HUDEP-2 (cell line): Measurements from ENCODE around the gene MAP1B.

Experiments
- DNase-seq, 76 experiments: peaks; one replicate each; lab custom pipeline; 2025; ENCODE audit not compliant: unreplicated experiment in 76 of 76; lab: John Stamatoyannopoulos, UW

Gene MAP1B

DNA sequence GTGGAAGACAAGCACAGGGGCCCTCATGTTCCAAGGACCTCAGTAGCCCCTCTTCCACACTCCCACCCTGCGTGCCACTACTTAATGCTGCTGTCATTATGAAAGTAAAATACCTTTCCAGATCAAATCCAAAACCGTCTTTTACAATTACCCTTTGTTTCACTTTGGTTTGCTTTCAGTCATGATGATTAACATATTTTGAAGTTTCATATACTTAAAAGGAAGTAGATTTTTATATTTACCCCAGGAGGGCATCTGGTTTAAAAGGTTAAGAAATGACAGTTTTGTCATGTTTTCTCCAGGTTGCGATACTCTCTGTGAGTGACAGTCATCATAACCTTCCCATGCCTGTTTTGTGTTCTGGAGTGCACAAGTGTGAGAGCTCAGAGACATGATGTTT, 13.5 kb upstream of the MAP1B start:
- no peak for DNase-seq

- no peak for DNase-seq
Observed at GRCh38 chr5:72096602-72097188, 10.6 kb upstream of the MAP1B start.

DNA sequence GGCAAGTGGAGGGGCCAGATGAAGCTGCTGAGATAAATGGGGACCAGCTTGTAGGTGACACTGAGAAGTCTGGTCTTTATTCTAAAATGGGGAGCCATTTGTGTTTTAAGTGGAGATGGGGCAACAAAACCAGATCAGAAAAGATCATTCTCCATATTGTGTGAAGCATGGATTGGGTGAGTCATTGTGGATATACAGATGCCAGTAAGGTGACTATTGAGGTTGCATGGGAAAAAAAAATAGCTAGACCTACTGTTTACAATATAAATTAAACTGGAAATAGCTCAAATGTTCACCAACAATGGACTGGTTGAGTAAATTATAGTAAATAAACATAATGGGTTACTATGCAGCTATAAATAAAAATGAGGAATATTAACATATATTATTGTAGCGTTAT, 5.4 kb upstream of the MAP1B start:
- DNase-seq, result no peak

DNA sequence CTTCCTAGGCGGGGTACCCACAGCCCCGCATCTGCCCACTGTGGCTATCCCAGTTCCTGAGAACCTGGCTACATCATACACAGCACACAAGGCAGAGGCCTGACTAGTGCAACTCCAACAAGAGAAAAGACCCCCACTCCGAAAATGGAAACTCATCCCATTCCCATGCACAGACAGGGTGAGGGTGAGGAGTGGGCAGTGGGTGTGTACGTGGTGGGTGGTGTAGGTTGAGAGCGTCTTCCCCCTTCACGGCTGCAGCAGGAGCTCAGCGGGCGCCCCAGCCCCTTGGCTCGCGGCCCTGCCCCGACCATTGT, 501 bp upstream of the MAP1B start:
- DNase-seq, result no peak

GRCh38 chr5:72107901-72108201, 576 bp downstream of the MAP1B start:
- no peak for DNase-seq

DNA sequence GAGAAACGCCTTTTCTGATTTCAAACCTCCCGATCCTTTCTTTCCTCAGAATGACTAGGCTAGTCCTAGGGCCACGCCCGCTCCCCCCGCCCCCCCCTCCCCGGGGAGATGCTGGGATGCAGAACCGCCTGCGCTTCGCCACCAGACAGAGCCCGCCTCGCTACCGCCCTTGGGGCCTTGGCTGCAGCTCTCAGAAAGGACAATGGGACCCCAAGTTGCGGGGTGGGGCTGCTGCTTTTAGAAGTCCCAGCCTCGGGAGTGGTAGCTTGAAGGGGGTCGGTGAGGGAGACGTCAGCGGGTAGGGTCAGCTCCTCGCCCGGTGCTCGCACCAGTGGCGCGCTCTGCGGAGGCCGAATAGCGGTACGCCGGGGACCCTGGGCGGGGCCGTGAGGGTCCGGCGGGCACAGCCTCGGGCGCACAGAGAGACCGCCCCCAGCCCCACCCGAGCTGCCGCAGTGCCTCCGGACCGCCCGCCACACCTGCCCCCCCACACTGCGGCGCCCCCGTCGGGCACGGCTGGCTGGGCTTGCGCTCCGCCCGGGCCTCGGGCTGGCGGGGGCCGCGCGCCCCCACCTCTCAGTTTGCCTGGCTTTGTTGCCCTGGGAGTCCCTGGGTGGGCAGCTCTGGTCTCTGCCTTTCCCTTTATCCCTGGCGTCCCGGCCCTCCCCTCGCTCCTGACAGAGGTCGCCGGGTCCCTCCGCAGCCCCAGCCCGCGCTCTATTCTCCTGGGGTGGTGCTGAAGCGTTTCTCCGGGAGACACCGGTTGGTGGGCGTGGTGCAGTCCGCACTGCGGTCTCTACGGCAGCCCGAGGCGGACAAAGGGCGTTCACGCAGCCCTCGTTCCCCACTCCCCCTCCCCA, 1.2 kb downstream of the MAP1B start:
- peak in 16 of 76 experiments; percentile 0 to 30 (median 10) for DNase-seq

DNA sequence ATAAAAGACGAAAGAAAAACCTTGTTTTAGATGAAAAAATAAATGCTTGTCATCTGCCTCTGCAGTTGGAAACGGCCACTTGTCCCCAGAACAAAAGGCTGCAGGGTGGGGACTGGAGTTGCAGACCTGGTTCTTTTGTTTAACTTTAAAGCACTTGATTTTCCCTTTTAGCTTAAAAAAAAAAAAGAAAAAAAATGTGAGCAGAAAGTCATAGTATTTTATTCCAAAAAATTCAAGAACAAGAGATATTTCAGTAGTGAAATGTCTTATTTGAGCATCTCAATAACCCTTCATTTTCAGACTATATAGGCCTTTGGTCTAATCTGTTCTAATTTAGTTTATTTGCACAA, 1.8 kb downstream of the MAP1B start:
- DNase-seq, result no peak

DNA sequence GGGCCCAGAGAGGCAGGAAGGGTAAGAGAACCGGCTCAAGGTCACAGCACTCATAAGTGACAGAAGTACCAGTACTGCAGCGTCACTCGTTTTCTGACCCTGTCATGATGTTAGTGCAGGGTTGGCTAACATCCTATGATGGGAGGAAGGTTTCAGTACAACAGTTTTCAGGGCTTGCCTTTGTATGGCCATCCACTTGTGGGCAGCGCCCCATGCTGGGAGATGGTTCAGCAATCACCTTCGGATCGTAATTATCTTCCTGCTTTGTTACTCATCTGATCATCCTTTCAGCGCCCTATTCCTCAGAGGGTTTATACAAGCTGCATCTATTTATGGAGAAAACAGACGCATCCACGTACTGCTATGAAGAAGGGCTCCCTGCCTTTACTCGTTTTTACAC, 2.4 kb downstream of the MAP1B start:
- DNase-seq, result no peak

DNA sequence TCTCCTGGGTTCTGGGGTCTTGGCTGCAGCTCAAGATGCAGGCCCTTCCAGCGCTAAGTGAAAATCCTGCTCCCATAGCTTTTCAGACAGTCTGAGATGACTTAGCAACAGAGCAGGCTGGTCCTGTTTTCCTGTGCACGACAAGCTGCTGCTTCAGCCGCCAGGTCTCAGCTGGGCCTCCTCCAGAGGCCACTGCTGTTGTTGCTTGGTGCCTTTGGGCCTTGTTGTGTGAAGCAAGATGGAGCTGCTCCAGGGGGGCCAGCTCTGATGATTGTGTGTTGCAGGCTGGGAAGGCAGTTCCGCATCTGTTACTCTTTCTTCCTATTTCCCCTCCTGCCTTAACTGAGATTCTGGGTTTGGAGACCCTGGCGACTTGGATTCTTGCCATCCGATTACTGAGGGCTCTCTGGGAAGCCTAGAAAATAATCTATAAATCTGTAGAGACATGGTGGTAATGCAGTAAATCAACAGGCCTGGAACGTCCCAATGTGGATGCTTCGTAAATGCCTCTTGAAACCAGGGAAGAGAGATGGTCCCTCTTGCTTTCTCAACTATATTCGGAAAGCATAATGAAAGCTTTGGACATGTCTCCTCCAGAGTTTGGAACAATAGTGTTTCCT, 3.2 kb downstream of the MAP1B start:
- no peak for DNase-seq

GRCh38 chr5:72112389-72112788, 5.1 kb downstream of the MAP1B start:
- DNase-seq, result no peak

DNA sequence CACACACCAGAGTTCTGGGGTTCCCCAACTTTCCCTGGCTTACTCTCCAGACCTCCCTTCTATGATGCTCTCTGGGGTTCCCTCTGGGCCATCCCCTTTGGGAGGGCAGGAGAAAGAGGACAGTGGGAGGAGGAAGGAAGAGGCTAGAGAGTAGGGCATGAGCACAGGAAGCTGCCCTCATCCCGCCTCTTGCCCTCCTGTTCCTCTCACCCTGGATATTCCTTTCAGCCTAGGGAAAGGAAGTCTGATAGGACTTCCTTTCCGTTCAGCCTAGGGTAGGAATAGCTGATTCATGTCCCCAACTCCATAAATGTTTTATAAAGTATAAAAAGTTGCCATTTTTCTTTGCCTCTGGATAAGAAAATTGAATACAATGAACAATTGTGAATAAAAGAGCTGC, 7.4 kb downstream of the MAP1B start:
- no peak for DNase-seq

DNA sequence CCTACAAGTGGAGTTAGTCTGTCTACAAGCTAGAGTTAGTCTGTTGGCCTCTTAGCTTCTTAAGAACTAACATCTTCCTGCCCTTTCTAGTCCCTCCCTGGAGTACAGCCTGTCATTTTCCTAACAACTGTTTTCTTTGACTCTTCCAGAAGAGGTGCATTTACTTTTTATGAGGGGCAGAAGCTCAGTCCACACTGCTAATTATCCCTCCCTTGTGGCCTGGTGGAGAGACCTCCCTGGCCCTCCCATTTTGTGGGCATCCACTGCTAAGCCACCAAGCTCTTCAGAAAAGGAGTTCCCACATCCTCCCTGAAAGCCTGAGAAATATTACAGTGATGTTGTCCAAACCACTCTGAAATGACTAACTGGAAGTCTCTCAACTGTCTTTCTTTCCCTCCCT, 8.0 kb downstream of the MAP1B start:
- DNase-seq, result no peak

GRCh38 chr5:72117307-72117706, 10.0 kb downstream of the MAP1B start:
- no peak for DNase-seq

DNA sequence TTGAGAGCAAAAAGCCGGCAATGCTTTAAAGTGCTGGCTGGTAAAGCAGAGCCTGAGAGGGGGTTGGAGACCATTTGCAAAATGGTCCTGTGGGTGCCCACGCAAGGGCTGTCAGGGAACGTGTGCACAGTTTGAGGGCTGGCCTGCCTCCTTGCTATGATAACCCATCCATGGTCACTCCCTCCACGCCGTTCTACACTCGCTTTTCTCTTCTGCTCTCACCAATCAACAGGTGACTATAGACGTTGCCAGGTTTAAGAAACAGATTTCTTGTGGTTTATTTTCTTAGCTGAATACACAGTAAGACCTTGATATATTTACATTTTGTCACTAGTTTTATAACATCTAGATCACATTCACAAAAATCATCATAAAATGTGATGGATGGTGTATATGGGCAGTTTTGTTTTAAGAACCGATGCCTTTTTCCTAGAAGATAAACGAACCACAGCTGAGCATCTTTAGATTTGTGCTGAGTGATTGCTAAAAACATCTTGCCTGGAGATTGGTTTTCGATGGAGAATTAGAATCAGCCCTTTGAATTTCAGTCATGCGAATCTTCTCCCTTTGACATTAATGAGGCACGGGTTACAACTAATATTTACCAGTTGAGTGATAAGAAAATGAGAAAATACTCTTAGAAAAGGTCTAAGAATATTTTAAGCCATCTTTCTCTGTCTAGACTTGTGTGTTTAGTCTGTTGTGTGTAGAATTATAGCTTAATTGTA, 13.9 kb downstream of the MAP1B start:
- no peak for DNase-seq

DNA sequence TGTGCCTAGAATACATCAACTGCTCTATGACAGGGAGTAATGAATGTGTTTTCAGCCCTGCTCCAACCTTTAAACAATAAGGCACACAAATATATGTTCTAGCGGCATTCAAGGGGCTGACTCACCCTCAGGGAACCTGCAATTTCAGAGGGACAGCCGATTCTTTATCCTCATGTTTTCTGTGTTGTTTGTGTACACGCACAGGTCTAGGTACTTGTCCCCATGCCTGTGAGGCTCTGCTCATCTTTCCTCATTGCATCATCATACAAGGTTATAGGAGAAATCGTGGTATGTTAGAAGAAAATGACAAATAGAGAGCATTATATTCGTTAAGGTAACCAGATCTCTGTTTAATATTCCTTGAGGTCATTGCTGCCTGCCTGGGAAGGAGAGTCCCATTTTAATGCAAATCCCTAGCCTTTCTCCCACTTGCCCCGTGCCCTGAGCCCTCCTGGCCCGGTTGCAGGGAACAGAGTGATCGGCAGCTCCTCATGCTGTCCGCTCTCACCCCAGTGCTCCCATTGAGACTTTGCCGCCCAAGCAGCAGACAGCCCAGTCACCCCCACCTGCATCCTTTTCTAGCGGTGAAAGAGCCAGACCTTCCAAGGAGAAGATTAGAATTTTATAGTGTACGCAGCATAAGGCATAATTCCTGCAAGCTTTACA, 14.6 kb downstream of the MAP1B start:
- DNase-seq, result no peak

DNA sequence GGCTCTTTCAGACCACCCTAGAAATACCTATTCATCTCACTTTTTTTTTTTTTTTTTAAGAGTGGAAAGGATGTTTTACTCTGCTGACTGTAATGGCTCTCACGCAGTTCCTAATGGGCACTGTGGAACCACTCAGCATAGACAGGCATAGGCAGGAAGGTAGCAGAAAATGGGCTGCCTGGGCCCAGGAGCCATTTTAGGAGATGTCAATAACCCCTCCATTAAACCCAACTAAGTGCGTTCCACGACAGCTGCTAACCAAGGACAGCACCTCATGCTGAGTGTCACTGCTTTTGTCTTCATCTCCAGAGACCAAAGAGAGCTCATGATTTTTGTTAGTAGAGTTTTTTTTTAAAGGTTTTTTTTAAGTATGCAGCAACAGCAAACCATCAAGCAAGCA, 15.3 kb downstream of the MAP1B start:
- DNase-seq, result no peak

DNA sequence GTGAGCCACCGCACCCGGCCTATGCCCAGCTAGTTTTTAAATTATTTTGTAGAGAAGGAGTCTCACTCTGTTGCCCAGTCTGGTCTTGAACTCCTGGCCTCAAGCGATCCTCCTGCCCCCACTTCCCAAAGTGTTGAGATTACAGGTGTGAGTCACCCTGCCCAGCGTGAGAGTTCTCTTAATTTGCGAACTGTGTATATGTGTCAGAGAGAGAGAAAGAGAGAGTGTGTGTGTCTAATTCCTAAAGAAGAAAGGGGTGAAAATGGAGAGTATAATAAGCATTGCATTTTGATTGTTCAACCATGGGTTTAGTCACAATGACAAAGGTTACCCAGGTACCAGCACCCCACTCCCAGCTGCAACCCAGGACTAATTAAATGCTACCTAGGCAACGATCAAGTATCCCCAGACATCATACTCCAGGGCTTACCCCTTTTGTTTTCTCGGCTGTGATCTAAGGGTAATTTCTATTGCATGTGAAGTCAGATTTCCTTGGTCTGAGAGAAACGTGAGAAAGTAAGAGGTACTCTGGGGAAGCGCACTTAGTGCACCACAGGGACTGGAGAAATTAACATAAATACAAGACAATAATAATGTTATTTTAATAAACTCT, 16.6 kb downstream of the MAP1B start:
- no peak for DNase-seq

- DNase-seq, result no peak
Observed at GRCh38 chr5:72125271-72125940, 18.1 kb downstream of the MAP1B start.

- DNase-seq, result no peak
Observed at GRCh38 chr5:72125941-72126620, 18.8 kb downstream of the MAP1B start.

- no peak for DNase-seq
Observed at GRCh38 chr5:72126796-72127195, 19.5 kb downstream of the MAP1B start.
